HG02852 (cell line): ENCODE results near the gene FZD2.
"Not testable (repeated sequence)": the region's sequence is repeated elsewhere in the genome, so short reads cannot be mapped to it uniquely, and the experiment has no call there.

Source experiments
- ATAC-seq: cut with Tn5 transposase; IDR thresholded peaks from one replicate; pipeline ENCODE4 v1.9.1; 2021; ENCODE audit warnings: mild to moderate bottlenecking, moderate library complexity; ENCODE audit not compliant: unreplicated experiment

Gene FZD2

GRCh38 chr17:44572801-44573200 is 15.5 kb downstream of the FZD2 start:
- ATAC-seq = no peak

- ATAC-seq = no peak
Observed at GRCh38 chr17:44575403-44575802, 18.1 kb downstream of the FZD2 start.

- ATAC-seq = no peak
Observed at GRCh38 chr17:44578947-44579346, 21.7 kb downstream of the FZD2 start.

- no peak for ATAC-seq
Observed at GRCh38 chr17:44581868-44582267, 24.6 kb downstream of the FZD2 start.

GRCh38 chr17:44584443-44584842 is 27.2 kb downstream of the FZD2 start:
- no peak for ATAC-seq

DNA sequence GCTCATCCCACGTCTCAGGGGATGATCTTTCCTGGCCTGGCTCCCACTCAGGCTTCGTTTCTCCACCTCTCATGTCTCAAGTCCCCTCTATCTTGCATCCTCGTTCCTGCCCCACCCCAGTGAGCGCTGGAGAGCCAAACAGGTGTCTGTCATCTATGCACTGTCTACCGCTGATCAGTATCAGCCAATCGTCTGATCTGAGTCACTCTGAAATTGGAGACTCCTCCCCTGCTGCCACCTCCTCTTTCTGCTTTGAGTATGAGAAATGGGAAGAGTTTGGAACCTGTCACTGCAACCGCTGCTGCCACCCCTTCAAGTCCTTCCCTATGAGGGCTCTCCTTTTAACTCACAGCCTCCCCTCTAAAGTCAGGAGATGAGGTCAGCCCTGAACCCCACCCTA is 28.0 kb downstream of the FZD2 start:
- ATAC-seq = no peak

DNA sequence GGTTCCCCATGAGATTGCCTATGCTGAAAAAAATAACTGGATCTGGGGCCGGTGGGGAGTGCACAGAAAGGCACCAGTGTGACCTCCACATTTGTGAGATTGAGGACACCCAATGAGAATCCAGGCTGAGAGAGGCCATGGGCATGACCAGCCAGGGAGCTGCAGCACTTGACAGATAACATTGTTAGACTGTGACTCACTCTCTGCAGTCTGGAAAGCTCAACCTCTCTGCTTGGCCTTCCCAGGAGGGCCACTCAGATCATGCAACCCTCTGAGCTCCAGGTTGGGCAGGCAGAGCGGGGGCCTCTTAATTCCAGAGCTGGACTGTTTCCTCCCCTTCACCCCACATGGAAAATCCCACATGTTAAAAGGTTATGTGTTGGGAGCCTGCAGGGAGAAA is 30.1 kb downstream of the FZD2 start:
- no peak for ATAC-seq

GRCh38 chr17:44589316-44590071 is 32.2 kb downstream of the FZD2 start:
- ATAC-seq = no peak

- not testable (repeated sequence) for ATAC-seq
Observed at GRCh38 chr17:44590072-44590462, 32.8 kb downstream of the FZD2 start.

DNA sequence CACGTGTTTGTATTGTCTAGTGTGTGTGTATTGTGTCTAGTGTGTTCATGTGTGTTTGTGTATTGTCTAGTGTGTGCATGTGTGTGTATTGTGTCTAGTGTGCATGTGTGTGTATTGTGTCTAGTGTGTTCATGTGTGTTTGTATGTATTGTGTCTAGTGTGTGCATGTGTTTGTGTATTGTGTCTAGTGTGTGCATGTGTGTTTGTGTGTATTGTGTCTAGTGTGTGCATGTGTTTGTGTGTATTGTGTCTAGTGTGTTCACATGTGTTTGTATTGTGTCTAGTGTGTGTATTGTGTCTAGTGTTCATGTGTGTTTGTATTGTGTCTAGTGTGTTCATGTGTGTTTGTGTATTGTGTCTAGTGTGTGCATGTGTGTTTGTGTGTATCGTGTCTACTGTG is 33.5 kb downstream of the FZD2 start:
- ATAC-seq = not testable (repeated sequence)

DNA sequence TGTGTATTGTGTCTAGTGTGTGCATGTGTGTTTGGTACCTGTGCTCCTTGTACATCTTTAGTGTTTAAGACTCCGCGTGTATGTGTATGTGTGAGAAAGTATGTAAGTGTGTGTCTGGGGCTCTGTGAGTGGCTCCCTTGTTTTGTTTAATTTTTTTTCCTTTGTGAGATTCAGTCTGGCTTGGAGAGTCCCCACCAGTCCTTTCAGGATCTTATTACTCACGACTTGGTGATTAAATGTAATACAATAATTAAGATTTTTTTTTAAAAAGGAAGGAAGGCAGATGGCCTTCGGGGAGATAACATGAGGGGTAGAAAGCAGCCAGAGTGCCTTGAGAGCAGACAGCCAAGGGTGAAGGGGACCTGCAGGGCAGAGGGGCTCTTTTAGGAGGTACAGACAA is 33.9 kb downstream of the FZD2 start:
- ATAC-seq = no peak

DNA sequence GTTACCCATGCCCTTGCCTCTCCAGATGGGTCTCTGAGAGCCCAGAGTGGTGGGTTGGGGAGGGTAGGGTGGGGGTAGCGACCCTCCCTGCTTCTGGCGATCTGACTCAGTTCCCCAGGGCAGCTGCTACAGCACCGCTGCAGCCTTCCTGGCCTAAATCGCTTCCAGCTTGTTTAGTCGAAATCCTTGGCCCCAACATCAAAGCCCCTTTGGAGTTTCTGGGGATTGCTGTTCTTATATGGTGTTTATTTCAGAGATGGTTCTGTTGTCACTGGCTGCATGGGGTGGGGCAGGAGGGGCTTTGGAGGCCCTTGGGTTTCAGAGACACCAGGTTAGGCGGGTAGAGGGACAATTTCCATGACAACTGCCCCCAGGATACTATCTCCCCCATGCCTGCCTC is 35.9 kb downstream of the FZD2 start:
- ATAC-seq = no peak

- no peak for ATAC-seq
Observed at GRCh38 chr17:44595216-44595775, 38.0 kb downstream of the FZD2 start.

GRCh38 chr17:44598329-44598728 is 41.0 kb downstream of the FZD2 start:
- no peak for ATAC-seq

- no peak for ATAC-seq
Observed at GRCh38 chr17:44598932-44599297, 41.6 kb downstream of the FZD2 start.

- ATAC-seq = no peak
Observed at GRCh38 chr17:44599298-44600175, 42.3 kb downstream of the FZD2 start.

- no peak for ATAC-seq
Observed at GRCh38 chr17:44601539-44601938, 44.3 kb downstream of the FZD2 start.

DNA sequence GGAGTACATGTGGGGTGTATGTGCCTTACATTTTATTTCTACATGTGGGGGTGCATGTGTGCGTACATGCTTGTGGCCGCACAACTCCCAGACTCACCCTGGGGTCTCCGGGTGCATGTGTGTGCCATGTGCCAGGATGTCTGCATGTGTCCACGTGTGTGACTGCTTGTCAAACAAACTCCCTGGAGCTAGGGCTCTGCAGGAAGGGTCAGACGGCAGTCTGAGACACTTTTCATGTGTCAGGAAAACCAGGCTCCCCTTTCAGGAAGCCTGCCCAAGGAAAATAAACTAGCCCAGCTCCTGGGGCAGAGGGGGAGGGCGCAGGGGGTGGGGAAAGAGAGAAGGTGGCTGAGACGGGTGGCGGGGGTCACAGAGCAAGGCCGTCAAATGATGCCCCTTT is 44.7 kb downstream of the FZD2 start:
- ATAC-seq = no peak

DNA sequence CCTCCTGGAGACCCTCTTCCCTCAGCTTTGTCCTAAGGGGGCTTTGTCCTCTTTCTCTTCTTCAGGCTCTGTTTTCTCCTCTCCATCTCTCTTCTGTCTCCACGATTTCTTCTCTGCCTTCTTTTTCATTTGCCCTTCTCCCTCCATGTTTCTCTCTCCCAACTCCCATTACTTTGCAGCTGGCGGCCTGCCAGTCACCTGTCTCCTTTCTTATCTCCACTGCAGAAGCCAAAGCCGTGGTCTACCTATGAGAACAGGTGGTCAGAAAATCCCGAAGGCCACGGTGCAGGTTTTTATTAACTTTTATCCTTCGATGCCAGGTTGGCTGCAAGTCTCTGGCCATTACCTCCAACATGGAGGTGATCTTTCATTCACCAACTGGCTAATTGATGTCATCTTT is 45.1 kb downstream of the FZD2 start:
- no peak for ATAC-seq

- ATAC-seq = no peak
Observed at GRCh38 chr17:44602970-44603369, 45.7 kb downstream of the FZD2 start.

GRCh38 chr17:44604116-44604761 is 47.0 kb downstream of the FZD2 start:
- no peak for ATAC-seq
